Chondrocyte (in vitro differentiated cells): ENCODE measurements around the gene NRROS. TPM values are rescaled to one million over a fixed set of nuclear protein-coding genes. Genes with fewer than 3 reads are reported as not detected.

Source experiments
- DNase-seq: peaks from one replicate; pipeline ENCODE4 v3.0.0; 2021; ENCODE audit warnings: mixed read lengths, low spot score
- H3K27ac Mint-ChIP-seq: one replicate; pipeline ENCODE4 v1.8.0; 2021; ENCODE audit warnings: mild to moderate bottlenecking, moderate library complexity, mixed read lengths; ENCODE audit not compliant: unreplicated experiment
- H3K27me3 Mint-ChIP-seq: 2 replicates; pipeline ENCODE4 v1.8.0; 2021; ENCODE audit warnings: low read depth, mixed read lengths
- H3K36me3 Mint-ChIP-seq: 2 replicates; pipeline ENCODE4 v1.8.0; 2021; ENCODE audit warnings: low read depth, mixed read lengths
- H3K4me1 Mint-ChIP-seq: 2 replicates; pipeline ENCODE4 v1.8.0; 2021; ENCODE audit warnings: low read depth, mild to moderate bottlenecking, mixed read lengths
- H3K4me3 Mint-ChIP-seq: one replicate; pipeline ENCODE4 v1.8.0; 2021; ENCODE audit warnings: mild to moderate bottlenecking, moderate library complexity, mixed read lengths; ENCODE audit not compliant: unreplicated experiment
- H3K9me3 Mint-ChIP-seq: 2 replicates; pipeline ENCODE4 v1.8.0; 2021; ENCODE audit warnings: low read depth, mixed read lengths
- CTCF ChIP-seq: fragments of 200-600 bp; sonication (generic); IDR thresholded peaks from 2 replicates; pipeline ENCODE4 v1.5.0; 2021; ENCODE audit warnings: antibody characterized with exemption, mild to moderate bottlenecking, moderate library complexity
- total RNA-seq: library from RNA; stranded (reverse); gene quantifications from 3 replicates; pipeline ENCODE4 v1.2.1, GENCODE V29; 2021

Gene NRROS
- total RNA-seq, 1 donor from 2014 or later = 0.50 TPM

DNA sequence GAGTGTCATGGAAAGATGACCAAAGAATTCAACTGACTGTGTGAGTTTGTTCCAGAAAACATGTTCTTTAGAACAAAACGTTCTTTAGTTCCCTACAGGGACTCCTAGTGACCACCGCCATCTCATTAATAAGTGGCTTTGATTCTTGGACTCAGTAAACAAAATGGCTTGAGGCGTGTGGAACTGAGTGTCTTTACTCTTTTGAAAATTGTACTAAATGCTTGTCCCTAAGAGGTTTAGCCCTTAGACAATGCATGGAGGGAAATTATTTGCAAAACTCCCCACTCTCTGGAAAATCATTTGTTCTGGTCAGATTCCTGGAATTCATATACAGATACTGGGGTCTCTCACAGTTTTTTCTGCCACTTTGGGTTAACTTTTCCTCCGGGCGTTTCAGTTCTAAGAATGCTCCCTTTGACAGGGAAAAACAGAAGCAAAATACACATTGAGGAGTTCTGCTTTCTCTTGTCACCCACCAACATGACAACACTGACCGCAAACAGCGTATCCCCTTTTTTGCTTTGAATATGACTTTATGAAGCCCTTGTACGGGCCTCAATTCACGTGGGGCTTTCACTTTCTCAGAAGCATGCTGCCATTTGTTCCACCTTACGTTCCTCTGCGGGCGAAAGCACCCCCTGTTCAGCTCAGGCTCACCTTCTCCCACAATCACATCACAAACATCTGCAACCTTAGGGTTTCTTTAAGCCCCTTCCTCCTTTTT lies 15.3 kb upstream of the NRROS start:
- Mint-ChIP-seq H3K27me3 (peaks cover 9% of the 10 kb centered on the region), H3K9me3 (no peaks in the 10 kb centered on the region), H3K36me3 (no peaks in the 10 kb centered on the region), H3K27ac (no peak overlapping the region), H3K4me3 (no peak overlapping the region), H3K4me1 (peaks cover 5% of the 10 kb centered on the region)
- DNase-seq = no peak
- no peak for TF ChIP-seq CTCF

DNA sequence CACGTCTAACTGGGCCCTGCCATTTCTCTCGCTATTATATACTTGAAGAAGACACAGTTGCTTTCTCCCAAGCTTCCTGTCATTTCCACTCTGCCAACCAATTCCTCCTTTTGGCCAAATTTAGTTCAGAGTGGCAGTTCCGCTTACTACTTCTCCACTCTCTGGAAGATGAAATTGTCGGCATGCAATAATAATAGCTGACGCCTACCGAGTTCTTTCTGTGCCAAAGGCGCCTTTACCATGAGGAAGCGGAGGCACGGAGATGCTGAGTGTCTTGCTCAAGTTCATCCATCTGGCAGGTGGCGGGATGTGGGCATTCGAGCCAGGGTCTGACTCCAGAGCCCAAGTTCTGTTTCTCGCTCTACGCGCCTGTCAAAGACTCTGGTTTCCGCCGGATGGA lies 14.6 kb upstream of the NRROS start:
- no peak for DNase-seq
- no peaks in the 10 kb centered on the region for H3K9me3 Mint-ChIP-seq
- no peaks in the 10 kb centered on the region for H3K36me3 Mint-ChIP-seq
- H3K4me1 Mint-ChIP-seq = peaks cover 5% of the 10 kb centered on the region
- H3K27me3 Mint-ChIP-seq = peaks cover 9% of the 10 kb centered on the region
- no peak overlapping the region for H3K4me3 Mint-ChIP-seq
- TF ChIP-seq CTCF = no peak
- no peak overlapping the region for H3K27ac Mint-ChIP-seq

DNA sequence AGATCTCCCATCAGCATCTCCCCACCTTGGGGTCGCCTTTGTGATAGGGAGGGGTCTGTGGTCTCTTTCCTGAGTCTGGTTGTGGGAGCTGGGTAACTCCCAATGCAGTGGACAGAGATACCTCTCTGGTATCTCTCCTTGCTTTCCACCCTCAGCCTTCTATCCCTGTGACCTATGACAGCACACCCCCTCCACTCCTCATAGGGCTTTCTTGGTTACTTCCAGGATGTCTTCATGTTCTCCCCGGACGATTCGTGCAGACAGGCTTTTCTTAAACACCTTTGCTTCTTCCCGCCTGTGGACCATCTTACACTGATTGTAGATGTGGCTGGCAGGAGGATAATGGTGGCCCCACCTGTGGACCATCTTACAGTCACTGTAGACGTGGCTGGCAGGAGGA lies 14.2 kb upstream of the NRROS start:
- Mint-ChIP-seq H3K9me3 (no peaks in the 10 kb centered on the region), H3K27ac (no peak overlapping the region), H3K36me3 (no peaks in the 10 kb centered on the region), H3K4me1 (peaks cover under 1% of the 10 kb centered on the region), H3K4me3 (no peak overlapping the region), H3K27me3 (peaks cover 9% of the 10 kb centered on the region)
- DNase-seq = no peak
- TF ChIP-seq CTCF = no peak

DNA sequence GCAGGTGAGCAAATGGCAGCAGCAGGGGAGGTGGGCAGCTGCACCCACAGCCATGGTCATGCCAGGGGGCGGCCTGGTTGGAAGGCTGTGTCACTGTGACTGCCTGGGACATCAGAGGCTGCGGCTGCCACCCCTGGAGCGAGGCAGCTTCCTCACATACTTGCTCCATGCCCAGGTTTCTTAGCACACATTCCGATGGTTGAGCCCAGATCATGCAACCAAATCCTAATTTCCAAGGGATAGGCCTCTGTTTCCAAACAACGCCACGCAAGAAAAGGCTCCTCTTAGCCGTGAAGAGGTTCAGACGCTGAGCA lies 11.6 kb upstream of the NRROS start:
- Mint-ChIP-seq H3K9me3 (no peaks in the 10 kb centered on the region), H3K27me3 (peaks cover 5% of the 10 kb centered on the region), H3K4me3 (no peak overlapping the region), H3K27ac (no peak overlapping the region), H3K4me1 (peaks cover 10% of the 10 kb centered on the region), H3K36me3 (no peaks in the 10 kb centered on the region)
- DNase-seq = no peak
- no peak for TF ChIP-seq CTCF

- Mint-ChIP-seq H3K9me3 (no peaks in the 10 kb centered on the region), H3K4me3 (no peak overlapping the region), H3K36me3 (no peaks in the 10 kb centered on the region), H3K4me1 (peaks cover 12% of the 10 kb centered on the region), H3K27me3 (peaks cover 5% of the 10 kb centered on the region), H3K27ac (no peak overlapping the region)
- TF ChIP-seq CTCF = no peak
- no peak for DNase-seq
Observed at GRCh38 chr3:196629228-196629627, 10.3 kb upstream of the NRROS start.
